ENCODE measurements around the gene FZD7. TPM values are rescaled to one million over a fixed set of nuclear protein-coding genes. Genes with fewer than 3 reads are reported as not detected.

The FZD7 gene
- total RNA-seq, 1 experiment from 2014 or later, result 14.6 TPM

DNA sequence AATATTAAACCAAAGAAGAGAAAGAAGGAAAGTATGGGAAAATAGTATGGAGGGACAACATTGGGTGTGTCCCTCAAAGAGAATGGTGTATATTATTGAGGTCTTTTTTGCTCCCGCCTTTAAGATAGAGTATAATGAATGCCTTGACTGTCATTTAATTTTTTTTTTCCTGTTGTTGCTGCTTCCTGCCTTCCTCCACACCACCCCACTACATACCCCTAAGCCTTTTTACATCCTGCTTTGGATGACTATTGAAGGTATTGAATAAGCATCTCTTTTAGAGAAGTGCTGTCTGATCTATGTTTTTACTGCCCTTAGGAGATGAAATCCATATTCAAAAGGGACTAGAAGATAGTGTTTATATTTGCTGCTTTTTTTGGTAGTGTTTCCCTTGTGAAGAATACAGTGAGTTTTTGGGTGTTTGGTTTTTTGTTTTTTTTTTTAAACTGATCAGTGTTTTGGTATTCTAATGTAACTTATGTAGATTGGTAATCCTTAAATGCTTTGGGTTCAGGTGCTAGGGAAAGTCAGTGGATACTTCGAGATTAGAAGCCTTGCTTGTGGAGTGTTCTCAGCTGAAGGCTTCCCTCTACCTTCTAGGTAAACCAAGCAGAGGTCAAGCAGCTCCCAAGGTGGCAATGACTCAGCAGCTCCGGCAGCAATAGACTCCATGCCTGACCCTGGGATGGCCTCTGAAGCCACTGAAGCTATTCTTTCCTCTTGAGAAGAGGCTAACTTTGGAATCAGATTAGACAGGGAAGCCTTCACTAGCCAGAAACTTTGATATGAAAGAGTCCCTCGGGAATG, 5.0 kb downstream of the FZD7 start:
- Histone ChIP-seq H3K4me1 (ENCODE audit: control insufficient read depth in 1 of 2, insufficient read depth in 2 of 2, low read length in 2 of 2) (peaks cover 22 to 40% of the 10 kb centered on the region in 2 experiments), H3K4me2 (ENCODE audit: low read length) (peak overlapping the region; percentile 64), H3K36me3 (ENCODE audit: control insufficient read depth in 1 of 2, insufficient read depth in 2 of 2, low read length in 2 of 2) (no peaks in the 10 kb centered on the region), H3K27ac (ENCODE audit: low read depth, low read length) (peak overlapping the region; percentile 53), H3K9me2 (ENCODE audit: insufficient read depth) (no peaks in the 10 kb centered on the region), H3K27me3 (ENCODE audit: insufficient read depth, low read length) (no peaks in the 10 kb centered on the region), H2AFZ (ENCODE audit: low read depth, low read length, poor library complexity, severe bottlenecking) (peak overlapping the region; percentile 47), H3K9ac (ENCODE audit: low read length) (peak overlapping the region; percentile 41), H3K9me3 (ENCODE audit: control insufficient read depth in 1 of 2, insufficient read depth in 1 of 2, low read depth in 1 of 2, low read length in 2 of 2) (no peaks in the 10 kb centered on the region), H4K20me1 (ENCODE audit: insufficient read depth) (no peaks in the 10 kb centered on the region), H3K79me2 (ENCODE audit: insufficient read depth, low read length) (no peaks in the 10 kb centered on the region), H3K4me3 (replicated peaks in 1 of 2; ENCODE audit: low read depth in 1 of 2, low read length in 2 of 2) (peak overlapping the region in 1 of 2 experiments; percentile 11; a peak in 2 of 4 replicates)
- no TSS peak for BruUV-seq (replicated peaks)
- ChIA-PET RAD21 (ENCODE audit: low non-redundant PET in 1 of 2, low total read pairs in 2 of 2, uncharacterized antibody in 2 of 2, unreplicated experiment in 2 of 2) (no interaction called here), CTCF (no interaction called here), POLR2A (no interaction called here)
- peak; percentile 40; the same call in 1 of the 2 replicates for TF ChIP-seq POLR2AphosphoS5 (IDR thresholded peaks at IDR 0.05; ENCODE audit: low read depth, low read length)
- TF ChIP-seq MAX (IDR thresholded peaks at IDR 0.05), result peak; percentile 60; the same call in 1 of the 2 replicates
- 0 out of 2 replicates have a peak, but pooled peaks have one; percentile 23 for TF ChIP-seq EGR1 (IDR thresholded peaks at IDR 0.05; ENCODE audit: low read depth)
- no peak for TF ChIP-seq ELF1 (IDR thresholded peaks at IDR 0.05; ENCODE audit: borderline replicate concordance, low read depth)
- TF ChIP-seq FOSL1 (IDR thresholded peaks at IDR 0.05; ENCODE audit: low read depth), result peak; percentile 53; the same call in 1 of the 2 replicates
- no peak for TF ChIP-seq ZNF274 (IDR thresholded peaks at IDR 0.05; ENCODE audit: low read depth, low read length)
- TF ChIP-seq CBX3 (IDR thresholded peaks at IDR 0.05; ENCODE audit: low read depth), result 0 out of 2 replicates have a peak, but pooled peaks have one; percentile 40
- TF ChIP-seq SRF (IDR thresholded peaks at IDR 0.05; ENCODE audit: low read depth), result 0 out of 2 replicates have a peak, but pooled peaks have one; percentile 13
- peak; percentile 57 for TF ChIP-seq JUND (IDR thresholded peaks at IDR 0.05)
- peak; percentile 57 for TF ChIP-seq SP1 (IDR thresholded peaks at IDR 0.05; ENCODE audit: low read depth)
- DNase-seq (ENCODE audit: low read depth, low spot score), result peak; percentile 29
- peak; percentile 73 for ATAC-seq
- intact Hi-C loops (cut with micrococcal nuclease), result no loop called here

All from HCT116 (cell line).